Right lobe of liver (tissue), 6 donors: ENCODE measurements around the gene TBC1D19. TPM values are rescaled to one million over a fixed set of nuclear protein-coding genes. Genes with fewer than 3 reads are reported as not detected.

Experiments used
- ATAC-seq, 4 donors: fragments of 200-7000 bp; cut with Tn5 transposase; one replicate each; pipeline ENCODE4 v1.9.1; 2020; ENCODE audit warnings: mild to moderate bottlenecking in 4 of 4, moderate library complexity in 4 of 4
- DNase-seq, 3 donors: peaks; one replicate each; pipeline ENCODE4 v3.0.0-alpha.2; 2020
- H3K27ac ChIP-seq, 3 donors: fragments of 200-600 bp; one replicate each; pipeline ENCODE4 v1.8.0; 2022
- H3K27me3 ChIP-seq, 2 donors: fragments of 200-600 bp; one replicate each; pipeline ENCODE4 v1.8.0; 2022
- H3K36me3 ChIP-seq, 4 donors: fragments of 200-600 bp; sonication (generic) in 1 of 4; one replicate each; pipeline versions ENCODE4 v1.5.1 to v1.8.0; 2017 to 2022; ENCODE audit warnings: control low read depth in 1 of 4
- H3K4me1 ChIP-seq, 4 donors: fragments of 200-600 bp; sonication (generic) in 1 of 4; one replicate each; pipeline versions ENCODE4 v1.5.1 to v1.8.0; 2017 to 2022; ENCODE audit warnings: control low read depth in 1 of 4
- H3K4me3 ChIP-seq, 3 donors: fragments of 200-600 bp; one replicate each; pipeline ENCODE4 v1.8.0; 2022
- H3K9me3 ChIP-seq, 4 donors: fragments of 200-600 bp; sonication (generic) in 1 of 4; one replicate each; pipeline versions ENCODE4 v1.5.1 to v1.8.0; 2017 to 2022; ENCODE audit warnings: control low read depth in 1 of 4
- POLR2A ChIP-seq: fragments of 450-650 bp; IDR thresholded peaks from one replicate; pipeline ENCODE4 v1.6.1; 2017; ENCODE audit warnings: antibody characterized with exemption, mild to moderate bottlenecking
- WGBS: methylation state at CpG from one replicate; pipeline ENCODE4 v1.1.6; 2018; ENCODE audit warnings: low coverage, low lambda C conversion rate; ENCODE audit not compliant: insufficient coverage; ENCODE audit errors: missing lambda C conversion rate; 5-methylcytosine and 5-hydroxymethylcytosine counted together
- intact Hi-C, 2 donors: fragments of 100-400 bp; cut with DNase I; formaldehyde crosslinking; loops; one replicate each; pipeline versions ENCODE4 v1.11.2 to v1.14.1; 2022
- total RNA-seq, 6 experiments: library from RNA; depleted of rRNA in 2 of 6; stranded (reverse); fragments of >200 nt in 2 of 6; fragmentation: NEBNext Ultra II Directional in 3 of 6; extraction: Animal tissue kit (Norgen Biotek cat#: 25700) in 3 of 6; gene quantifications; one replicate each; pipeline versions ENCODE4 v1.1.0 to v1.2.4, GENCODE V29; 2016 to 2023
- TF ChIP-seq, protein P1 (sequence below), 4 donors: fragments of 200-600 bp in 3 of 4; fragments of 450-650 bp in 1 of 4; IDR thresholded peaks; one replicate each; pipeline versions ENCODE4 v1.5.1 to v1.8.0; 2016 to 2022; ENCODE audit warnings: antibody characterized with exemption in 4 of 4, mild to moderate bottlenecking in 2 of 4
- donor health status: DM: no; HTN: yes; CAD: no.
- donor health status: DM: no; HTN: no; CAD: no.
- donor health status: DM: no; HTN: no; CAD: no.
- donor health status: DM: no; HTN: yes; CAD: no.
- donor health status: DM: no; HTN: yes; CAD: no.

TBC1D19 gene
- total RNA-seq, 6 experiments from 2014 or later: 1.8 to 5.3 (median 2.4) TPM

DNA sequence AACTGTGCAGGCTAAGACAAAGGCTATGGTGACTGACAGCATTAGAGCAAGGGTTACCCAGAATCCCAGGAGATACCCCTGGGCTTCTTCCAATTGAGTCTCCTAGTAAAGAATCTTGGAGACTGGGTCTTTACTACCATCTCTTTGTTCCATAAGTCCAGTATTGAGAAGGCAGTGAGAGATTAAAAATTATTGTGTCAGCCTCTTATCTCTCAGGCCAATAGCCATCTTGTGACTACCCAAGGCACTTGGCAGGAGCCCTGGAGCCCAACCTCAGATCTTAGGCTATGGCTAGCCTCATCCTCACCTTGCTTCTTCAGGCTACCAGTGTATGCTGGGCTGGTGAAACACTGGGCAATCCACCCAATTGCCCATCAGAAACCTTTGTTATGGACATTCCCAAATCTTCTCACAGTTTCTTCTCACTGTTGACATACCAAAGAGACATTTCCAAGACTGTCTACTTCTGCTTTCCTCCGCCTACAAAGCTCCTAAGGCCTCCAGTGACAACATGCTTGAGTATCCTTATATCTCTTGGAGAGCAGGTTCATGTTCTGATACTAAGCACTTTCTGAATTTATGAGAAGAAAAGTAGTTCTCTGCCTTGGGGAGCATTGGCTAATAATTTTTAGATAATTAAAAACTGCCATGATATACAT is 200.5 kb downstream of the TBC1D19 start:
- no peak overlapping the region for H3K4me3 ChIP-seq
- no peaks in the 10 kb centered on the region for H3K4me1 ChIP-seq
- 92% methylated on average over 1 of the region's 1 CpG for WGBS
- ATAC-seq: no peak
- H3K9me3 ChIP-seq: no peaks in the 10 kb centered on the region
- TF ChIP-seq, protein P1, sequence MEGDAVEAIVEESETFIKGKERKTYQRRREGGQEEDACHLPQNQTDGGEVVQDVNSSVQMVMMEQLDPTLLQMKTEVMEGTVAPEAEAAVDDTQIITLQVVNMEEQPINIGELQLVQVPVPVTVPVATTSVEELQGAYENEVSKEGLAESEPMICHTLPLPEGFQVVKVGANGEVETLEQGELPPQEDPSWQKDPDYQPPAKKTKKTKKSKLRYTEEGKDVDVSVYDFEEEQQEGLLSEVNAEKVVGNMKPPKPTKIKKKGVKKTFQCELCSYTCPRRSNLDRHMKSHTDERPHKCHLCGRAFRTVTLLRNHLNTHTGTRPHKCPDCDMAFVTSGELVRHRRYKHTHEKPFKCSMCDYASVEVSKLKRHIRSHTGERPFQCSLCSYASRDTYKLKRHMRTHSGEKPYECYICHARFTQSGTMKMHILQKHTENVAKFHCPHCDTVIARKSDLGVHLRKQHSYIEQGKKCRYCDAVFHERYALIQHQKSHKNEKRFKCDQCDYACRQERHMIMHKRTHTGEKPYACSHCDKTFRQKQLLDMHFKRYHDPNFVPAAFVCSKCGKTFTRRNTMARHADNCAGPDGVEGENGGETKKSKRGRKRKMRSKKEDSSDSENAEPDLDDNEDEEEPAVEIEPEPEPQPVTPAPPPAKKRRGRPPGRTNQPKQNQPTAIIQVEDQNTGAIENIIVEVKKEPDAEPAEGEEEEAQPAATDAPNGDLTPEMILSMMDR (IDR thresholded peaks at IDR 0.05): no peak
- no peaks in the 10 kb centered on the region for H3K36me3 ChIP-seq
- no peaks in the 10 kb centered on the region for H3K27me3 ChIP-seq
- intact Hi-C loops: no loop called here
- no peak overlapping the region for H3K27ac ChIP-seq
- DNase-seq: no peak

DNA sequence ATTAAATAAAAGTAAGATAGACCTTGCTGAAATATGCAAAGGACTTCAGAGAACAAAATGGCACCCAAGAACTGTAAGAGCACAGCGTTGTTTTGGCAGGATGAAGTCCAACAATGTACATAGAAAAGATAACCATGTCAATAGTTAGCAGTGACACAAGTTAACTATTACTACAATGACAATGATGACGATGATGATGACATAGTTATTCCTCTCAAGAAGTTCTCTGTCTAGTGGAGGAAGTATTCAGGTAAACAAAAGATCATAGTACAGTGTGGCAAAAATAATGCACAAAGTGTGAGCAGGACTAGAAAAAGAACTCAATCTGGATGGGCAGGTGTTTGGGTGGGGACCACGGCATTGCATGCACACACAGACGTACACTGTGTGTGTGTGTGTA is 201.4 kb downstream of the TBC1D19 start:
- Histone ChIP-seq H3K36me3 (no peaks in the 10 kb centered on the region), H3K27ac (no peak overlapping the region)
- intact Hi-C loops: no loop called here

DNA sequence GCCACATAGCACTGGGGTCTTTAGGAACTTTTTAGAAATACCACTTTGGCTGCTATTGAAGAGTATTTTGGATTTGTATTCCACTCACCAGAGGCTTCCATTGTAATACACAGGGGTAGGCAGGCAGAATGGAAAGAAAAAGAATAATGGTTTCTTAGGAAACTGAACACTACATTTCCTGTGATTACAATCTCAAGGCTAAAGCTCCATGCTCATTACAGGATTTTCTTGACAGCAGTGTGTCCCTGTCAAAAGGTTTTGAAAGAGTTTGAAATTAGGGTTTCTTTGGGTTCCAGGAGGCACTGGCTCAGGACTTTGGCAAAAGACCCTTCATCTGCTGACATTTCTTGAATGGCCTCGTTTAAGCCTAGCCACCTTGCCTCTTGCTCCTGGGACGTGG is 201.9 kb downstream of the TBC1D19 start:
- no peak overlapping the region for H3K27ac ChIP-seq
- no peaks in the 10 kb centered on the region for H3K36me3 ChIP-seq
- DNase-seq (no peak), ATAC-seq (no peak)
- 64% methylated on average over 2 of the region's 2 CpGs for whole genome bisulfite sequencing
- no peak overlapping the region for H3K4me3 ChIP-seq
- H3K9me3 ChIP-seq: no peaks in the 10 kb centered on the region
- H3K4me1 ChIP-seq: no peaks in the 10 kb centered on the region
- TF ChIP-seq, protein P1 (IDR thresholded peaks at IDR 0.05): no peak
- no peak for TF ChIP-seq POLR2A
- no peaks in the 10 kb centered on the region for H3K27me3 ChIP-seq
- intact Hi-C loops: no loop called here

More for the DNA sequence above, 201.4 kb downstream of the TBC1D19 start:
- no peaks in the 10 kb centered on the region for H3K4me1 ChIP-seq
- DNase-seq: no peak
- WGBS: 76% methylated on average over 4 of the region's 4 CpGs
- ATAC-seq: no peak
- H3K4me3 ChIP-seq: no peak overlapping the region
- TF ChIP-seq, protein P1 (IDR thresholded peaks at IDR 0.05): no peak
- no peak for TF ChIP-seq POLR2A
- H3K9me3 ChIP-seq: no peaks in the 10 kb centered on the region
- no peaks in the 10 kb centered on the region for H3K27me3 ChIP-seq

DNA sequence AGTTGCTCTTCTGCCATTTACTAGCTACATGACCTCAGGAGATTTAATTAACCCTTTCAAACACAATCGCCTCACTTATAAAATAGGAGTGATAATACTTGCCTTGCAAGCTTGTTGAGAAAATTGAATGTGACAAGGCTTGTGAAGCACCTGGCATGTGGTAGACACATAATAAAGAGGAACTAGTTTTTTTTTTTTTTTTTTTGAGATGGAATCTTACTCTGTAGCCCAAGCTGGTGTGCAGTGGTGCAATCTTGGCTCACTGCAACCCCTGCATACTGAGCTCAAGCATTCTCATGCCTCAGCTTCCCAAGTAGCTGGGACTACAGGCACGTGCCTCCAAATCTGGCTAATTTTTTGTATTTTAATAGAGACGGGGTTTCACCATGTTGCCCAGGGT is 203.0 kb downstream of the TBC1D19 start:
- no peak for ATAC-seq
- intact Hi-C loops: no loop called here
- WGBS: 71% methylated on average over 2 of the region's 3 CpGs

More for the DNA sequence above, 203.0 kb downstream of the TBC1D19 start:
- Histone ChIP-seq H3K27ac (no peak overlapping the region), H3K36me3 (no peaks in the 10 kb centered on the region), H3K4me3 (no peak overlapping the region), H3K9me3 (no peaks in the 10 kb centered on the region), H3K4me1 (no peaks in the 10 kb centered on the region), H3K27me3 (no peaks in the 10 kb centered on the region)
- no peak for DNase-seq
- TF ChIP-seq, protein P1 (IDR thresholded peaks at IDR 0.05): no peak
- no peak for TF ChIP-seq POLR2A
